ENCODE measurements around the gene ADRM1.

ADRM1 gene

DNA sequence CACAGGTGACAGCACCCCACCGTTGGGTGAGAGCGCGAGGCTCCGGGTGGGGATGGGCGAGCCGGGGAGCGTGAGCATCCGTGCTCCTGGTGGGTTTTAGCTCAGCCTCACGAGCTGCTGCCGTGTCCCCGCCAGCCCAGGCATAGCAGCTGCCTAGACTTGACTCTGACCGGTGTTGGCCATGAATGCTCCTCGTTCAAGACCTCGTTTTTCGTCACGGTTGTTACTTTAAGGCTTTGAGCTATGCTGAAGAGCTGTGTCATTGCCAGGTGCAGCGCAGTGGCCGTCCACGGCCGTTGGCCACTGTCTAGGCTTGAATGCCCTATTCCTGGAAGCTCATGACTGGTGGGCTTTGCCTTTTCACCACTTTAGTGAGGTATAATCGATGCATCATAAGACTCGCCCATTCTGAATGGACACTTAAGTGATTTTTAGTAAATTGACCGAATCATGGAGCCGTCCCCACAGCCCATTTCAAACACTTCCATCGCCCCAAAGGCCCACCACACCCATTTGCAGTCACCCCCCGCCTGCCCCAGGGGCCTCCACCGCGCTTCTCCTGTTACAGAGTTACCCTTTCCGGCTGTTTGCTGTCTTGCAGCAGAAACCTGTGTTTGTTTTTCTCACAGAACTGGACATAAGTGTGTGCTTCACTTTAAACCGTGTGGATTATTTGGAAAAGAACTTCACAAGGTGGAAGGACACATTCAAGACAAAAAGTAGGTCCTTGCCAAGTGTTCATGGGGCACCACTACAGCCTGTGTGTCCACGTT, 21.4 kb upstream of the ADRM1 start:
- no peak for DNase-seq

DNA sequence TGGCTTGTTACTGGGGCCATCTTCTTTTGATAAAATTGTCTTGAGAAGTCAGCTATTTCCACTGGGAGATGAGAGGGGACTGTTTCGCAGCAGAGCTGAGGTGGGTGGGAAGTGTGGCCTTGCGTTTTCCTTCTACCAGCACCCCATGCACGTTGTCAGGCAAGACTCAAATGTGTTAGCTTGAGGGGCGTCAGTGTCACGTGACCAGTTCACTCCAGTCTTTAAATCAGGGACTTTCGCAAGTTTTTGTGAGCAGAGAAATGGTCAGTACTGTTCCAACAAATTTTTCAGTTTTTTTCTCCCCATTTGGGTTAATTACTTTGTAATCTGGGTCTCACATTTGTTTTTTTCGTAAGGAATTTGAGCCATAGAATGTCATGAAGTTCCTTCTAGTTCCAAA, 20.7 kb upstream of the ADRM1 start:
- no peak for DNase-seq

GRCh38 chr20:62282877-62283503, 19.8 kb upstream of the ADRM1 start:
- no peak for DNase-seq

DNA sequence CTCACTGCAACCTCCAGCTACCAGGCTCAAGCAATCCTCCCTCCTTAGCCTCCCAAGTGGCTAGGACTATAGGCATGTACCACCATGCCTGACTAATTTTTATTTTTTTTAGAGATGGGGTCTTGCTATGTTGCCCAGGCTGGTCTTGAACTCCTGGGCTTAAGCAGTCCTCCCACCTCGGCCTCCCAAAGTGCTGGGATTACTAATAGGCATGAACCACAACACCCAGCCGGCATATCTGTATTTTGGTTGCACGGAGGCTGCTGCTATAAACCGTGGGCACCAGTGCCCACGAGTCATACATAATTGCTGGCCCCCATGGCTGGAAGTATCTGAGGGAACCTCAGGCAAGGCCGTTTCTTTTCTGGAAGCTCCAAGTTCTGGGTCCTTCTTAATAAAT, 18.3 kb upstream of the ADRM1 start:
- no peak for DNase-seq

GRCh38 chr20:62285151-62285550, 17.6 kb upstream of the ADRM1 start:
- DNase-seq, result no peak

- no peak for DNase-seq
Observed at GRCh38 chr20:62285722-62286121, 17.1 kb upstream of the ADRM1 start.

GRCh38 chr20:62286493-62287064, 16.2 kb upstream of the ADRM1 start:
- DNase-seq, result no peak

DNA sequence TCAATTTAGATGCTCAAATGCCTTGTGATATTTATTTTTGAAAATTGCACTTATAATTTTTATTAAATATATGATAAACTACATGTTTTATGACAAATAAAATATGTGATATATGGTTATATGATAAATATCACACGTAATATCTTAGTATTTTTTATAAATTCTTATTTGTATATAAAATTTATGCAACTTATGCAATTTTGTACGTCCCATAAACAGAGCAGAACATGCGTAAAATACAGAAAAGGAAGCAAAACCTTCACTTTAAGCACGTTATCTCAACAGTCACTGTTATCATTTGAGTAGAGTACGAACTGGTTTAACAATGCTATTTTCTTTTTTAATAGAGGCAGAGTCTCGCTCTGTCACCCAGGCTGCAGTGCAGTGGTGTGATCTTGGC, 15.7 kb upstream of the ADRM1 start:
- no peak for DNase-seq

GRCh38 chr20:62287759-62288534, 14.8 kb upstream of the ADRM1 start:
- no peak for DNase-seq

- no peak for DNase-seq
Observed at GRCh38 chr20:62288535-62289105, 14.2 kb upstream of the ADRM1 start.

DNA sequence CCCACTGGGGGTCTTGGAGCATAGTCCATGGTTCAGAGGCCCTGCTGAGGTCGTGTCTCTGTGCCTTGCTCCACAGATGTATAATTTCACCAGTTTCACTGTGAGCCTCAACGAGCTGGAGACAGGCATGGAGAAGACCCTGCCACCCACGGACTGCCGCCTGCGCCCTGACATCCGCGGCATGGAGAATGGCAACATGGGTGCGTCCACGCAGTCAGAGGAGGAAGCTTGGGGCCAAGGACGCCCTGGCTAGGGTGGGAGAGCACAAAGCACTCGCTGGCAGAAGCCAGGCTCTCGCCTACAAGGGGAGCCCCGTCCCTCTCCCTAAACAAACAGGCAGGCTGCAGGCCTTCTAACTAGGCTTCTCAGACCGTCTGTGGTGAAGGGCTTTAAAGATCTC, 13.7 kb upstream of the ADRM1 start:
- DNase-seq, result no peak

GRCh38 chr20:62289898-62290297, 12.9 kb upstream of the ADRM1 start:
- no peak for DNase-seq

GRCh38 chr20:62291251-62292066, 11.3 kb upstream of the ADRM1 start:
- DNase-seq, result no peak

DNA sequence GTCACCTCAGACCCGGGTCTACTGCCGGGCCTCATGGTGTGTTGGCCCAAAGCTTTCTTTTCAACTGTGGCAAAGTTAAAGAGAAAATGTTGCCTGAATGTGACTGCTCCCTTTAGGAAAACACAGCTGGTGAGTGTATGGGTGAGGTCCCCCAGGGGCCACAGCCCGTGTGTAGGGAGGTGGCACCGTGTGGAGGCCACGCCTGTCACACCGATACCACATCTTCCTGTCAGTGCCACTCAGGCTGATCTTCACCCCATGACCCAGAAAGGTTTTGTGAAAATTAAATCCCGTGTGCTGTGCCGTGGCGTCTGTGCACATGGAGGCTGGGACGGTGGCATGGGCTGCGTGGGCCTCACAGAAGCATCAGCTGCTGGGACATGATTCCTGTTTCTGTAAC, 10.7 kb upstream of the ADRM1 start:
- DNase-seq, result no peak

DNA sequence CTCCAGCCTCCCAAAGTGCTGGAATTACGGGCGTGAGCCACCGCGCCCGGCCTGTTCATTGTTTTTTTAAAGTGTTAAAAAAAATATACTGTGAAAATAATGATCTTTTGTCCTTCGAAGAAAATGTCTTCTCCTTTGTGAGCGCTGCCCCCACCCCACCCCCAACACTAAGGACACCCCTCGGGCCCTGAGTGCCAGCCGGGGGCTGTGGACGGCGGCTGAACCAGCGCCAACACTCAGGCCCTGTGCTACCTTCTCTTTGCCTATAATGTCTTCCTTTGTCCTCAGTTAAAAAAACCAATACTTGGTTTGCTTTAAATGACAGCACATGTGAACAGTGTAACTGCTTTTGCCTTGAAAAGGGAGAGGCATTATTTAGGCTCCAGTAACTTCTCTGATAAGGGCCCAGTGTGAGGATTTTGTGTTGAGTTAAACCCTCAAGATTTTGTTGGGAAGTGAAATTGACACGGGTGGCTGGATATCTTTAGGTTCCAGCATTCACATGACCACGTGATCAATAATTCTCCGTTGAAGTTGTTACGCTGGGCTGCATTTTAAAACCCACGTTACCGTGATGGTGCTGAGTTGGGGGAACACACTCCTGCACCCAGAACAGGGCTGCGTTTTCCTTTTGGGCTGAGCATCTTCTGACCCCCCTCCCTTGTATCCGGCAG, 9.5 kb upstream of the ADRM1 start:
- DNase-seq, result no peak

DNA sequence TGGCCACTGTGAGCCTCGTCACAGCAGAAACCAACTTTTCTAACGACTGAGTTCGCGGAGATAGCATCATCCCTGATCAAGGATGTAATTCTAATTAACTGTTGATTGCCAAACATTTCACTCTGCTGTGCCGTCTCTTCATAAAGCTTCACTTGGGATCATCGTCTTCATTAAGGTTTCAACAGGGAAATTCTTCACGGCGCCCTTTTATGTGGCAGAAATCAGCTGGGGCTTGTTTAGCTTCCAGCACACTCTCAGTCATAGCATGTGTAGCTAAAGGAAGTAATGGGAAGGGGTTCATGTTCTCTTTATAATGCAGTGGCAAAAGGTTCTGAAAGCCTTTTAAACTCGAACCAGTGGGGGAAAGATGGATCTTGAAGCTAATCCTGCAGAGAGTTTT, 8.9 kb upstream of the ADRM1 start:
- no peak for DNase-seq

- no peak for DNase-seq
Observed at GRCh38 chr20:62294516-62294915, 8.3 kb upstream of the ADRM1 start.

- DNase-seq, result no peak
Observed at GRCh38 chr20:62296724-62297448, 5.9 kb upstream of the ADRM1 start.

GRCh38 chr20:62297449-62298227, 5.2 kb upstream of the ADRM1 start:
- DNase-seq, result no peak

DNA sequence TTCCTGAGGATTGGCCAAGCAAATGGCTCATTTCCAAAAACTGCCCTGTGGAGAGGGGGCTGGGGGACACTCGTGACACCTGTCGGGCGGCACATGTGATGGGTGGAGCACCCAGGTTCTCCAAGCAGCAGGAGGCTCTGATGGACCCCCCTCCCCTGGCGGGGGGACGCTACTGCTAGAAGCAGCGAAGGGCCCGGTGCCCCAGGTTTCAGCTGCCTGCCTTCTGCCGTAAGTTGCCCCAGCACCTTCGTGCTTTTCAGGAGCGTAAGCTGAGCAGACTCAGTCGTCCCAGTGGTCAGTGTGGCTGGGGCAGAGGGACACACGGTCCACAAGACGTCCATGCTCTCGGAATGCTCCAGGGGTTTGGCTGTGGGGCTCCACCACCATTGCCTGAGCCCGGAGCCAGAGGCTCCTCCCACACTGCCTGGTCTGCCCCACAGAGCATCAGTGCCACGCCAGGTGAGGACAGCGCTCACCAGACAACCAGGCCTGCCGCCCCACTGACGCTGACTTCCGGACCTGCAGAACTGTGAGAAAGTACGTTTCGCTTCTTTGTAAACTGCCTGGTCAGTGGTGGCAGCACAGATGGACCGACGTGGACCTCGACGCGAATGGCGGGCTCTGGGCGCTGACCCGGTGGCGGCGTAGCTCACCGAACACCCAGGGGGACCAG, 4.1 kb upstream of the ADRM1 start:
- no peak for DNase-seq

All from activated CD4-positive, alpha-beta T cell treated with anti-CD3 and anti-CD28 coated beads, Interleukin-2, amount 50 U/mL, for 4 hours (primary cell).